Trophoblast cell (in vitro differentiated cells and primary cell): Measurements from ENCODE around the gene KANTR.

Experiments used
- DNase-seq, 2 donors: peaks; one replicate each; pipeline ENCODE4 v3.0.0-alpha.2; 2016
- H2AFZ ChIP-seq: 2 replicates; pipeline ENCODE4 v1.6.1; 2013; ENCODE audit warnings: low read length, moderate library complexity, mild to moderate bottlenecking; ENCODE audit not compliant: insufficient read depth, poor library complexity
- H2AK5ac ChIP-seq: 2 replicates; pipeline ENCODE4 v1.6.1; 2013; ENCODE audit warnings: mild to moderate bottlenecking, low read length
- H2BK120ac ChIP-seq: 2 replicates; pipeline ENCODE4 v1.6.1; 2013; ENCODE audit warnings: low read length, mild to moderate bottlenecking, moderate library complexity; ENCODE audit not compliant: insufficient read depth, poor library complexity
- H2BK12ac ChIP-seq: 2 replicates; pipeline ENCODE4 v1.6.1; 2013; ENCODE audit warnings: mild to moderate bottlenecking, low read length, moderate library complexity
- H2BK5ac ChIP-seq: 2 replicates; pipeline ENCODE4 v1.6.1; 2013; ENCODE audit warnings: low read length, low read depth, moderate library complexity, mild to moderate bottlenecking; ENCODE audit not compliant: poor library complexity
- H3K14ac ChIP-seq: 2 replicates; pipeline ENCODE4 v1.6.1; 2013; ENCODE audit warnings: mild to moderate bottlenecking, low read length
- H3K18ac ChIP-seq: 2 replicates; pipeline ENCODE4 v1.6.1; 2013; ENCODE audit warnings: mild to moderate bottlenecking, low read length
- H3K23ac ChIP-seq: 2 replicates; pipeline ENCODE4 v1.6.1; 2013; ENCODE audit warnings: low read length
- H3K27ac ChIP-seq: 2 replicates; pipeline ENCODE4 v1.5.1; 2013; ENCODE audit warnings: low read depth, mild to moderate bottlenecking, inconsistent platforms, low read length, moderate library complexity
- H3K27me3 ChIP-seq: 2 replicates; pipeline ENCODE4 v1.6.1; 2013; ENCODE audit warnings: inconsistent platforms, mild to moderate bottlenecking, low read length, moderate library complexity; ENCODE audit not compliant: insufficient read depth
- H3K36me3 ChIP-seq, 2 experiments: 1 replicate in 1 of 2; 2 replicates in 1 of 2; pipeline ENCODE4 v1.6.1; 2013; ENCODE audit warnings: low read length in 2 of 2, mild to moderate bottlenecking in 2 of 2, moderate library complexity in 1 of 2; ENCODE audit not compliant: insufficient read depth in 2 of 2, control insufficient read depth in 1 of 2
- H3K4ac ChIP-seq: 2 replicates; pipeline ENCODE4 v1.6.1; 2013; ENCODE audit warnings: low read depth, mild to moderate bottlenecking, low read length, moderate library complexity
- H3K4me1 ChIP-seq, 2 experiments: 1 replicate in 1 of 2; 2 replicates in 1 of 2; pipeline ENCODE4 v1.6.1; 2013; ENCODE audit warnings: low read length in 2 of 2, mild to moderate bottlenecking in 2 of 2, moderate library complexity in 1 of 2; ENCODE audit not compliant: insufficient read depth in 2 of 2, control insufficient read depth in 1 of 2
- H3K4me2 ChIP-seq: 2 replicates; pipeline ENCODE4 v1.6.1; 2013; ENCODE audit warnings: inconsistent platforms, mild to moderate bottlenecking, low read length, moderate library complexity
- H3K4me3 ChIP-seq: 2 replicates; pipeline ENCODE4 v1.5.1; 2013; ENCODE audit warnings: mild to moderate bottlenecking, low read depth, low read length, inconsistent platforms
- H3K79me1 ChIP-seq: one replicate; pipeline ENCODE4 v1.6.1; 2013; ENCODE audit warnings: low read length
- H3K79me2 ChIP-seq: 2 replicates; pipeline ENCODE4 v1.6.1; 2013; ENCODE audit warnings: low read length, mild to moderate bottlenecking; ENCODE audit not compliant: control insufficient read depth, insufficient read depth, poor library complexity
- H3K9ac ChIP-seq: 2 replicates; pipeline ENCODE4 v1.6.1; 2013; ENCODE audit warnings: mild to moderate bottlenecking, low read length
- H3K9me3 ChIP-seq: 2 replicates; pipeline ENCODE4 v1.6.1; 2013; ENCODE audit warnings: low read depth, mild to moderate bottlenecking, control low read depth, inconsistent platforms, low read length; ENCODE audit not compliant: insufficient read depth
- H4K12ac ChIP-seq: 2 replicates; pipeline ENCODE4 v1.6.1; 2013; ENCODE audit warnings: low read depth, mild to moderate bottlenecking, low read length, moderate library complexity
- H4K8ac ChIP-seq: 2 replicates; pipeline ENCODE4 v1.6.1; 2013; ENCODE audit warnings: low read depth, mild to moderate bottlenecking, low read length, moderate library complexity
- H4K91ac ChIP-seq: one replicate; pipeline ENCODE4 v1.6.1; 2013; ENCODE audit warnings: low read depth, mild to moderate bottlenecking, low read length, moderate library complexity
- WGBS: extraction: QIAGEN DNeasy Blood & Tissue Kit; methylation state at CpG from one replicate; pipeline ENCODE4 v1.1.7; 2013; ENCODE audit warnings: missing lambda C conversion rate; ENCODE audit not compliant: insufficient read length, insufficient coverage; ENCODE audit errors: extremely low coverage; 5-methylcytosine and 5-hydroxymethylcytosine counted together

The KANTR gene

DNA sequence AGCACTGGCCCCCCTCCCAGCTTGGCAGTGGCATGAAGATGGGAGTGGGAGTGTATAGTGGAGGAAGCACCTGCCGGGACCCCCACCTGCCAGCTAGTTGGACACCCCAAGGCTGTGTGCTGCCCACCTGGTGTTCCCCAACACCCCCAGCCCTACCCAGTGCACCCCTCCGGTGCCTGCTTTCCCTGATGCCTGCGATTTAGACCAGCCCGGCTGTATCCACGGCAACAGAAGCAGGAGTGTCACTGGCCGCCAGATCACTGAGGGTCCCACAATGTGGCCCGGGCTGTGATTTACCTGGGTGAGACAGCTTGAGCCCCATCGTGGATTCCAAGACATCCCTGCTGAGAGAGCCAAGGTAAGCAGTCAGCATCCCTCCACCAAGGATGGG lies 44.8 kb upstream of the KANTR start:
- no peaks in the 10 kb centered on the region for H3K4me1 ChIP-seq
- no peaks in the 10 kb centered on the region for H3K79me2 ChIP-seq
- H3K9me3 ChIP-seq: no peaks in the 10 kb centered on the region
- H3K14ac ChIP-seq: no peak overlapping the region
- H3K9ac ChIP-seq: no peak overlapping the region
- H4K12ac ChIP-seq: no peak overlapping the region
- H3K4me2 ChIP-seq: no peak overlapping the region
- no peaks in the 10 kb centered on the region for H3K36me3 ChIP-seq
- H3K4ac ChIP-seq: no peak overlapping the region
- no peak overlapping the region for H3K23ac ChIP-seq
- H2BK120ac ChIP-seq: no peak overlapping the region
- H2AFZ ChIP-seq: no peak overlapping the region
- H3K27me3 ChIP-seq: no peaks in the 10 kb centered on the region
- H3K4me3 ChIP-seq: no peak overlapping the region
- H2BK5ac ChIP-seq: no peak overlapping the region
- DNase-seq: no peak
- no peaks in the 10 kb centered on the region for H3K79me1 ChIP-seq
- H3K18ac ChIP-seq: no peak overlapping the region
- no peak overlapping the region for H4K8ac ChIP-seq
- H2BK12ac ChIP-seq: no peak overlapping the region
- no CpG with 5 or more reads among the region's 8 CpGs for WGBS
- H4K91ac ChIP-seq: no peak overlapping the region
- no peak overlapping the region for H2AK5ac ChIP-seq
- no peak overlapping the region for H3K27ac ChIP-seq

DNA sequence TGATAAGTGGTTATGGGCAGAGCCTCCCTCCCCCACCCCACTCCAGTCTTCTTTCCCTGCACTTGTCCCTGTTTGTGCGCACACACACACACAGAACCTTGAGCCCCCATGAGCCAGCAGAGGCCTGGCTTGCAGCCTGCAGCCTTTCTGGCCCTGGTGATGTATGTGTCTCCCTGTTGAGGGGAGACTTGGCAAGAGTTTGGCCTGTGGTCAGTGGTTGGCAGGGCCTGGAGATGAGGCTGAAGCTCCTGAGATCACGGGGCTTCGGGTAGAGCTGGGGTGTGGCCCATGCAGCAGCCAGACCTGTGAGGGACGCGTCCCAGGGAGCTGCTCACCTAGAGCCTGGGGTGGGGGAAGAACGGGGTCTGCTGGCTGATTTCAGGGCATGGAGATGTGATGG lies 43.1 kb upstream of the KANTR start:
- Histone ChIP-seq H3K4me1 (no peaks in the 10 kb centered on the region), H4K12ac (no peak overlapping the region), H3K79me2 (no peaks in the 10 kb centered on the region), H3K9ac (no peak overlapping the region), H3K18ac (no peak overlapping the region), H3K9me3 (no peaks in the 10 kb centered on the region), H3K4ac (no peak overlapping the region), H2BK120ac (no peak overlapping the region), H2BK5ac (no peak overlapping the region), H2AK5ac (no peak overlapping the region), H3K79me1 (no peaks in the 10 kb centered on the region), H3K36me3 (no peaks in the 10 kb centered on the region), H3K4me2 (no peak overlapping the region), H2BK12ac (no peak overlapping the region), H4K91ac (no peak overlapping the region), H3K27me3 (no peaks in the 10 kb centered on the region), H3K4me3 (no peak overlapping the region), H2AFZ (no peak overlapping the region), H4K8ac (no peak overlapping the region), H3K27ac (no peak overlapping the region), H3K23ac (no peak overlapping the region), H3K14ac (no peak overlapping the region)
- no CpG with 5 or more reads among the region's 6 CpGs for WGBS
- no peak for DNase-seq

DNA sequence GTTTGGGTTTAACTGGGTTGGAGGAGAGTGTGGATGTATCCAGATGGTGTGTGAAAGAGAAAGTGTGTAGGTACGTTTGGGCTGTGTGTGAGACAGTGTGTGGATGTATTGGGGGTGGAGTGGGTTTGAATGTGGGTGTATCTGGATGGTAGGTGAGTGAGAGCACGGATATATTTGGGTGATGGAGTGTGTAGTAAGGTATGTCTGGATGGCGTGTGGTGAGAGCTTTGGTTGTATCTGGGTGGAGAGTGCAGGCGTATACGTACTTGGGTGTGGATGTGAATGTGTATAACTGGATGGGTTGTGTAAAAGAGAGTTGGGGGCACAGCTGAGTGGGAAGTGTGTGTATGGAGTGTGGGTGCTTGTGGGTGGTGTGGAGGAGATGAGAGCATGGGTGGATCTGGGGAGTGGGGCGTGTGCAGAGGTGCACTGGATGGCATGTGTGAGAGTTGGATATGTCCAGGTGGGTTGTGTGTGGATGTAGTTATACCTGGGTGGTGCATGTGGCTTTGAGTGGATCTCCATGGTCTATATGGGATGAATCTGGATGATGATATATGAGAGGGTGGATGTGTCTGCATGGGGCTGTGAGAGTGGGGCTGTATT lies 38.6 kb upstream of the KANTR start:
- WGBS: 100% methylated on average over 3 of the region's 6 CpGs
- Histone ChIP-seq H3K23ac (no peak overlapping the region), H4K91ac (no peak overlapping the region)

DNA sequence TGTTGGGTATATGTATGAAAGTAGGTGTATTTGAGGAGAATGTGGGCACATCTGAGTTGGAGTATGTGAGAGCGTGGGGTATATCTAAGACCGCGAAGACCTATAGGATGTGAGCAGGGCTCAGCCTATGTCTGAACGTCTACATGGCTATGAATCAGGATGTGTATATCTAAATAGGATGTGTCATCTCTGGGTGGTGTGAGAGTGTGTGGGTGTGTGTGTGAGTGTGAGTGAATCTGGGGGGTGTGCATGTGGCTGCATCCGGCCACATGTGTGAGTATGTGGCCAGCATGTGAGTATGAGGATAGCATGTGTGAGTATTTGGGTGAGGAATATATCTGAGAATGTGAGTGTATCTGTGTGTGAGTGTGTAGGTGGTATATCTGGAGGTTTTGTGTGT lies 37.6 kb upstream of the KANTR start:
- H3K4me1 ChIP-seq: no peaks in the 10 kb centered on the region
- 100% methylated on average over 1 of the region's 5 CpGs for WGBS

More for the DNA sequence above, 38.6 kb upstream of the KANTR start:
- no peak overlapping the region for H2BK12ac ChIP-seq
- no peak overlapping the region for H3K4me2 ChIP-seq
- H3K18ac ChIP-seq: no peak overlapping the region
- H3K27ac ChIP-seq: no peak overlapping the region
- no peak overlapping the region for H3K4ac ChIP-seq
- H2BK120ac ChIP-seq: no peak overlapping the region
- no peak overlapping the region for H4K8ac ChIP-seq
- H3K27me3 ChIP-seq: no peaks in the 10 kb centered on the region
- DNase-seq: no peak
- H2AFZ ChIP-seq: no peak overlapping the region
- H3K4me1 ChIP-seq: no peaks in the 10 kb centered on the region
- H3K79me1 ChIP-seq: no peaks in the 10 kb centered on the region
- H2AK5ac ChIP-seq: no peak overlapping the region
- no peak overlapping the region for H3K9ac ChIP-seq
- no peak overlapping the region for H3K4me3 ChIP-seq
- H2BK5ac ChIP-seq: no peak overlapping the region
- no peaks in the 10 kb centered on the region for H3K36me3 ChIP-seq
- H3K14ac ChIP-seq: no peak overlapping the region
- H3K79me2 ChIP-seq: no peaks in the 10 kb centered on the region
- no peak overlapping the region for H4K12ac ChIP-seq
- no peaks in the 10 kb centered on the region for H3K9me3 ChIP-seq

More for the DNA sequence above, 37.6 kb upstream of the KANTR start:
- Histone ChIP-seq H3K79me2 (no peaks in the 10 kb centered on the region), H4K8ac (no peak overlapping the region), H3K4ac (no peak overlapping the region), H3K23ac (no peak overlapping the region), H3K27ac (no peak overlapping the region), H2BK120ac (no peak overlapping the region), H3K36me3 (no peaks in the 10 kb centered on the region), H4K12ac (no peak overlapping the region), H3K9me3 (no peaks in the 10 kb centered on the region), H2BK5ac (no peak overlapping the region), H2AK5ac (no peak overlapping the region), H3K18ac (no peak overlapping the region), H3K9ac (no peak overlapping the region), H3K14ac (no peak overlapping the region), H2AFZ (no peak overlapping the region), H4K91ac (no peak overlapping the region), H3K4me3 (no peak overlapping the region), H3K27me3 (no peaks in the 10 kb centered on the region), H2BK12ac (no peak overlapping the region), H3K79me1 (no peaks in the 10 kb centered on the region), H3K4me2 (no peak overlapping the region)
- no peak for DNase-seq
